ENCODE measurements around the gene BPHL.

DNA sequence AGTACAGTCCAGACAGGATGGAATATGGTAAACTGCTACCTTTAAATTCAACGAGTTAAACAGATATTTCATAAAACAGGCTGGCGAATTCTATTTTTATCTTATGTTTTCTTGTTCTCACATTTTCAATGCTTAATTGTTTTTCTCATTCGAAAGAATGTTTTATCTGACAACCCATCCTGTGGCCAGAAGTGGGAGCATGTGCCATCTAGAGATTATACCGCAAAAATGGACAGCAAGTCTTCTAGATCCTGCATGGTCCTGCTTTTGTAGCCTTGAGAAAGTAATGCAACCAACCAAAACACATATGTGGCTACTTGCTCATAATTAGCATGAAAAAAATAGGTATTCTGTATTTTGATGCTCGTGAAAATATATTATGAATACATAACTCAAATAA is 78.3 kb downstream of the BPHL start:
- TF ChIP-seq ZNF274 (IDR thresholded peaks at IDR 0.05; ENCODE audit: low read depth, low read length) (no peak), ATF3 (IDR thresholded peaks at IDR 0.05) (no peak), EZH2 (IDR thresholded peaks at IDR 0.05) (no peak), CTCF (IDR thresholded peaks at IDR 0.05 in 2 of 3, conservative IDR thresholded peaks at IDR 0.05 in 1 of 3; ENCODE audit: borderline replicate concordance in 1 of 3, insufficient read depth in 1 of 3, low read depth in 2 of 3, low read length in 2 of 3) (0 out of 6 replicates have a peak, but pooled peaks of 1 of the 3 experiments have one; percentile 4), POLR2A (IDR thresholded peaks at IDR 0.05; ENCODE audit: borderline replicate concordance, extremely low read depth, insufficient read depth, insufficient read length) (no peak), SP1 (IDR thresholded peaks at IDR 0.05; ENCODE audit: low read depth) (no peak), TCF7L2 (IDR thresholded peaks at IDR 0.05; ENCODE audit: borderline replicate concordance, extremely low read depth, insufficient read depth, insufficient read length) (no peak), YY1 (IDR thresholded peaks at IDR 0.05; ENCODE audit: extremely low read depth, insufficient replicate concordance, low read depth, low read length) (no peak), EGR1 (IDR thresholded peaks at IDR 0.05; ENCODE audit: low read depth) (no peak), POLR2AphosphoS5 (IDR thresholded peaks at IDR 0.05; ENCODE audit: low read depth, low read length) (no peak)

Measured in HCT116 (cell line).